NCI-H1417 treated with DMSO at 0.1 percent for 48 hours (cell line): ENCODE data around the gene UQCC2.

ENCODE experiments used
- DNase-seq: peaks from one replicate; lab custom pipeline; 2025; lab: John Stamatoyannopoulos, UW

UQCC2 gene

DNA sequence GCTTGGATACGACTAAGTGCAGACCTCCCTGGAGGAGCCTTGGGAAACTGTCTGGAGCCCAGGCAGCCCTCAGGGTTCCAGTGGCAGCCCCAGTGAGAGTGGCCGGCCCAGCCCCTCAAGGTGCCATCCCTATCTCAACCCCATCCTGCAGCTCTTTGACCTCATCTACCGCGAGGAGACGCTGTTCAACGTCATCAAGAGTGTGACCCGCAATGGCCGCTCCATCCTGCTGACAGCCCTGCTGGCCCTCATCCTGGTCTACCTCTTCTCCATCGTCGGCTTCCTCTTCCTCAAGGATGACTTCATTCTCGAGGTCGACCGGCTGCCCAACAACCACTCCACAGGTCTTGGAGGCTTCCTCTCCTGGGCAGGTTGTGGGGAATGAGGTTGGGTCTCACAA, 20.7 kb downstream of the UQCC2 start:
- no peak for DNase-seq

DNA sequence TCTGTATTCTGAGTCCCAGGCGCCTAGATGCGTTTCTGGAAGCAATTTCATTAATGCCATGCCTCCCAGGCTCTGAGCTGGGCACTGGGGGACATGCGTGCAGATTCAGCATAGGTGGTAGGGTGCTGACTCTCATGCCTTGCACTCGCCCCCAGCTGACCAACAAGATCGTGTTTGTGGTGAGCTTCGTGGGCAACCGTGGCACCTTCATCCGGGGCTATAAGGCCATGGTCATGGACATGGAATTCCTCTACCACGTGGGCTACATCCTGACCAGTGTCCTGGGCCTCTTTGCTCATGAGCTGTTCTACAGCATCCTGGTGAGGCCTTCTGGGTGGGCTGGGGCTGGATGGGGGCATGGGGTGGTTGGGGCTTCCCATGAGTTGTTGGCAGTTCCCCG, 21.6 kb downstream of the UQCC2 start:
- DNase-seq = no peak

DNA sequence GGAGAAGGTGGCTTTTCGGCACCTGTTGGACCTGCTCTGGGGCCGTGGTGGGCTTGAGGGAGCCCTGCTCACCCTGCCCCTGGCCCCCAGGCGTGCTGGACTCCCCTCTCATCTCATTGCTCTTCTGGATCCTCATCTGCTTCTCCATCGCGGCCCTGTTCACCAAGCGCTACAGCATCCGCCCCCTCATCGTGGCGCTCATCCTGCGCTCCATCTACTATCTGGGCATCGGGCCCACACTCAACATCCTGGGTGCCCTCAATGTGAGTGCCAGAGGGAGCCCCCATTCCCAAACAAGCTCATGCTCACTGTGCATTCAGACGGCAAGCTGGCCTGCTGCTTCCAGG, 22.4 kb downstream of the UQCC2 start:
- DNase-seq = no peak

DNA sequence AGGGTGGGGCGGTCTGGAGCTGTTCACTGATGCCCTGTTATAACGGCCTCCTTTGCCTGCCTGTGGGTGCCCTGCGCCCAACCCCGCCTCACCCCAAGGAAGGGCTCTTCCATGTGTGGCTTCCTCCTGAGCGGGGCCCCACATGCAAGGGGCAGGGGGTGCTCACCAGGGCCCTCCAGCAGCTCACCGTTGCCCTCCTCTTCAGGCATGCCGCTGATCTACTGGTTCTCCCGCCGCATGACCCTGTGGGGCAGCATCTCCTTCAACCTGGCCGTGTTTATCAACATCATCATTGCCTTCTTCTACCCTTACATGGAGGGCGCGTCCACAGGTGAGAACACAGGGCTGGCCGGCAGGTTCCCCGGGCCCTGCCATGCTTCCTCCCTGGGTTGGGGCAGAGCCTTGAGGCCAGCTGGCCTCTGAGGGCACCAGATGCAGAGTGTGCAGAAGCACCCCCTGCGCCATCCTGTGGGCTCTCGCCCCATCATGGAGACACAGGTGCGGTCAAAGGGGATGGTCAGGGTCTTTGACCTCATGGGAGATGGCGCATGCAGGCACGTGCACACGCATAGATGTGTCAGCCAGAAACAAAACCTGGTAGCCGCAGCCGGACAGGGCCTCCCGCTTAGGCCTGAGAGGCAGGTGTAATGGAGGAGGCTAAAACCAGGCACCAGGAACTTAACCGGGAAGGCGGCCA, 22.9 kb downstream of the UQCC2 start:
- no peak for DNase-seq

DNA sequence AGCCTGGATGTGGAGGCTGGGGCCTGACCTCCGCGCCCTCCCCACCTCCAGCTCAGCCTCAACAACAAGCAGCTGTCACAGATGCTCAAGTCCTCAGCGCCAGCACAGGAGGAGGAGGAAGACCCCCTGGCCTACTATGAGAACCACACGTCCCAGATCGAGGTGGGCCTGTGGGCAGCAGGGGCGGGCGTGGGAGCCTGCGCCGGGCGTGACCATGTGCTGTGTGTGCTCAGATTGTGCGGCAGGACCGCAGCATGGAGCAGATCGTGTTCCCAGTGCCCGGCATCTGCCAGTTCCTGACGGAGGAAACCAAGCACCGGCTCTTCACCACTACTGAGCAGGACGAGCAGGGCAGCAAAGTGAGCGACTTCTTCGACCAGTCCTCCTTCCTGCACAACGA, 23.5 kb downstream of the UQCC2 start:
- no peak for DNase-seq

- DNase-seq = no peak
These were observed 24.2 kb downstream of the UQCC2 start for GRCh38 chr6:33686981-33687975.

- DNase-seq = no peak
These were observed 25.1 kb downstream of the UQCC2 start for GRCh38 chr6:33686225-33686924.

DNA sequence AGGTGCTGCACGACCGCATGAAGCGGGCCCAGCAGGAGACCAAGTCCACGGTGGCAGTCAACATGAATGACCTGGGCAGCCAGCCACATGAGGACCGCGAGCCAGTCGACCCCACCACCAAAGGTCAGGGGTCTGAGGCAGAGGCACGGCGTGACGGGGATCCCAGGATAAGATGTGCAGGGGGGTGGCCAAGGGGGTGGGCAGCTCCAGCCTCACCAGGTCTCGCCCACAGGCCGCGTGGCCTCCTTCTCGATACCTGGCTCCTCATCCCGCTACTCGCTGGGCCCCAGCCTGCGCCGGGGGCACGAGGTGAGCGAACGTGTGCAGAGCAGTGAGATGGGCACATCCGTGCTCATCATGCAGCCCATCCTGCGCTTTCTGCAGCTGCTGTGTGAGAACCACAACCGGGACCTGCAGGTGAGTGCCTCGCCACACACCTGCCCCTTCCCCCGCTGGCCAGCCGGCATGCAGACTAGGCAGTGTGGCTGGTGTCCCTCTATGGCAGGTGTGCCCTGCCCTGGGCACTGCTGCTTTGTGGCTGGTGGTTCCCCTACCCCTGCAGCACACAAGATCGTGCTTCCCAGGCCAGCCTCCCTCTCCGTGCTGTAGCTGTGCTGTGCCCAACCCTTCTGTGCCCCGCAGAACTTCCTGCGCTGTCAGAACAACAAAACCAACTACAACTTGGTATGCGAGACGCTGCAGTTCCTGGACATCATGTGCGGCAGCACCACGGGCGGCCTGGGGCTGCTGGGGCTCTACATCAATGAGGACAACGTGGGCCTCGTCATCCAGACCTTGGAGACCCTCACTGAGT, 25.9 kb downstream of the UQCC2 start:
- DNase-seq = no peak

GRCh38 chr6:33684983-33685382, 26.5 kb downstream of the UQCC2 start:
- no peak for DNase-seq

GRCh38 chr6:33684428-33684896, 27.0 kb downstream of the UQCC2 start:
- DNase-seq = no peak

DNA sequence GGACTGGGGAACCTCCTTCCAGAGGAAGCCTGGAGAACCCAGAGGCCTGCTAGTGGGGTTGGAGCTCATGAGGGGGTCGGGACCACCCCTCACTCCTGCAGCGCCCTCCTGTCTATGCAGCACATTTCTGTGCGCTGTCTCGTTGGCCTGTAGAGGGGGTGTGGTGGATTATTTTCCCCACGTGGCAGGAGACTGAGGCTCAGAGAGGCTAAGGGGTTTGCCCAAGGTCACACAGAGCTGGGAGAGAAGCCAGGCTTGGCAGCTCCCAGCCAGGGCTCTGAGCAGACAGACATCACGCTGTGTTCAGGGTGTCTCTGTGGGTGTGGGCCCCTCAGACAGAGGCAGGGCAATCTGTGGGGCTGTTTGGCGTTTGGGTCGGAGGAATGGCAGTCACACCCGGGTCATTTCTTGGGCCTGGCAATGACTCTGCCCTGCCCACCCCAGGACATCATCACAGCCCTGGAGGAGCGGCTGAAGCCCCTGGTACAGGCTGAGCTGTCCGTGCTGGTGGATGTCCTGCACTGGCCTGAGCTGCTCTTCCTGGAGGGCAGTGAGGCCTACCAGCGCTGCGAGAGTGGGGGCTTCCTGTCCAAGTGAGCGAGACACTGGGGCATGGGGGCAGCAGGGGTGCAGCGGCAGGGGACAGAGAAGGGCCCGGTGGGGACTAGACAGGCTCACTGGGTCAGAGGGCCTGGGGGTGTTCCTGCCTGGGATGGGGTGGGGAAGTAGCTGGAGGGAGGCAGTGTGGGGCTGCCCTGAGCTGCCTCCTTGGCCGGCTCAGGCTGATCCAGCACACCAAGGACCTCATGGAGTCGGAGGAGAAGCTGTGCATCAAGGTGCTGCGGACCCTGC, 27.7 kb downstream of the UQCC2 start:
- no peak for DNase-seq

- no peak for DNase-seq
These were observed 28.4 kb downstream of the UQCC2 start for GRCh38 chr6:33683051-33683571.

- no peak for DNase-seq
These were observed 29.2 kb downstream of the UQCC2 start for GRCh38 chr6:33682341-33682740.

DNA sequence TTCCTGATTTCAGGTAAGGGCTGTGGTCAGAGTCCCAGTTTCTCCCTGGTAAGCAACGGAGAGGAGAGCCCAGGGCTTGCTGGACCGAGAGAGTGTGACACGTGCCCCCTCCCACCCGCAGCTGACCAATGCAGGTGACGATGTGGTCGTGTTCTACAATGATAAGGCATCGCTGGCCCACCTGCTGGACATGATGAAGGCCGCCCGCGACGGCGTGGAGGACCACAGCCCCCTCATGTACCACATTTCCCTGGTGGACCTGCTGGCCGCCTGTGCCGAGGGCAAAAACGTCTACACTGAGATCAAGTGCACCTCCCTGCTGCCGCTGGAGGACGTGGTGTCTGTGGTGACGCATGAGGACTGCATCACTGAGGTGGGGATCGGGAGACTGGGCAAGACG, 31.7 kb downstream of the UQCC2 start:
- DNase-seq = no peak

DNA sequence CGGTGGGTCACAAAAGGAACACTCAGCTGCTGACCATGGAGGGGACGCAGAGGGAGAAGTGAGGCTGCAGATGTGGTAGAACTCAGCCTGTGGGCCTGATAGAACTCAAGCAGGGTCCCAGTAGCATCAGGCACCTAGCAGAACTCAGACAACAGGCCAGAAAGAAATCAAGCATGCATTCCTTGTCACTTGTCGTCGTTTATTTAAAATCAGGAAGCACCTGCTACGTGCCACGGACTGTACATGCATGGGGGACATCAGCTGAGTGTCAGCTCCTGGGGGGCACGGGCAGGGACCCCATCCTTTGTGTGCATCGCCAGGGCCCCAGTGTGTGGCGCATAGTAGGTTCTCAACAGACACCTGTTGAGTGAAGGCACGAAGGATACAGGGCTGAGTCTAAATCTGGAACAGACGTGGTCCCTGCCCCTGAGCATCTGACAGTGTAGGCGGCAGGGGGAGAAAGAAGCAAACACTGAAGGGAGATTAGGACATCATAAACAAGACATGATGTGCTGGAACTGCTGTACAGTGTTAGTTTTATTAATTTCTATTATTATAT, 32.5 kb downstream of the UQCC2 start:
- DNase-seq = no peak

- DNase-seq = no peak
These were observed 33.1 kb downstream of the UQCC2 start for GRCh38 chr6:33678233-33678931.

DNA sequence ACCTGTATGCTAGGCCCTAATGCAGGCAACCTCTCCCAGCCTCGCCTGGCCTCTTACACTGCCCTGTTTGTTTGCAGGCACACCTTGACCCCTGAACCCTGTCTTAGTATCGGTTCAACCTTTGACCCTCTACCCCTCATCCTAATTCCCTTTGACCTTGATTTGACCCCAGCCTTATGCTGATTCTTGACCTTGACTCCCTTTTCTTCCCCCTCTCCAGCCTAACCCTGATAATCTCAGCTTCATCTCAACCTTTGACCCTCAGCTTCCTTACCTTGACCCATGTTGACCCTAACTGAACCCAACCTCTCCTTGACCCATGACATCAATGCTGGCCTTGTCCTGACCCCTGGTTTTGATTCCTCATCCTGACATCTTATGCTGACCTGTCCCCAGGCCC, 33.8 kb downstream of the UQCC2 start:
- no peak for DNase-seq

- no peak for DNase-seq
These were observed 34.3 kb downstream of the UQCC2 start for GRCh38 chr6:33677143-33677660.

DNA sequence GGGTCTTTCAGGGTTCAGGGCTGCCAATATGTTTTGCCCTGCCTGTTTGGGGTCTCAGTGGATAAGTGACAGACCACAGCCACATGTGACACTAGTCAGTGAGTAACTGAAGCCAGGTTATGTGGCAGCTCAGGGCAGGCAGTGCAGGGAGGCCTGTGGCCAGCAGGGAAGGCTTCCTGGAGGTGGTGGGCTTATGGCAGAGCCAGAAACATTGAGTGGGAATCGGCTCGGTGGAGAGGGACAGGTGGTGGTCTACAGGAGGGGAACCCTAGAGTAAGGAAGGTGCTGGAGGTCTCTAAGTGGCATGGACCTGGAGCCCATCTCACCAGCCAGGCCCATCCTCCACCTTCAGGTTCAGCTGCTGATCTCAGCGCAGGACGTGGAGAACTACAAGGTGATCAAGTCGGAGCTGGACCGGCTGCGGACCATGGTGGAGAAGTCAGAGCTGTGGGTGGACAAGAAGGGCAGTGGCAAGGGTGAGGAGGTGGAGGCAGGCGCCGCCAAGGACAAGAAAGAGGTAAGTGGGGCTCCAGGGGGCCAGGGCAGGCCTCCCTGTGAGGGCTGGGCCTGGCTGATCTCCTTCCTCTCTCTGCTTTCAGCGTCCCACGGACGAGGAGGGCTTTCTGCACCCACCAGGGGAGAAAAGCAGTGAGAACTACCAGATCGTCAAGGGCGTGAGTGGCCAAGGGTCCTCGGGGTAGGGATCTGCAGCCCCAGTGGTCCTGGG, 34.9 kb downstream of the UQCC2 start:
- no peak for DNase-seq
